Fibroblast of skin of left biceps (primary cell): ENCODE results near the gene RNF212.

Experiments used
- DNase-seq, 2 experiments: peaks; one replicate each; pipeline ENCODE4 v3.0.0-alpha.2; 2013; ENCODE audit warnings: low read depth in 2 of 2

RNF212 gene

GRCh38 chr4:1090465-1091440 lies 22.6 kb downstream of the RNF212 start:
- no peak for DNase-seq

GRCh38 chr4:1090036-1090435 lies 23.3 kb downstream of the RNF212 start:
- no peak for DNase-seq

GRCh38 chr4:1087371-1087770 lies 26.0 kb downstream of the RNF212 start:
- DNase-seq = no peak

GRCh38 chr4:1086011-1086410 lies 27.4 kb downstream of the RNF212 start:
- DNase-seq = no peak

- no peak for DNase-seq
Observed at GRCh38 chr4:1085404-1085799, 28.0 kb downstream of the RNF212 start.

GRCh38 chr4:1084796-1085403 lies 28.5 kb downstream of the RNF212 start:
- no peak for DNase-seq

- no peak for DNase-seq
Observed at GRCh38 chr4:1084394-1084793, 29.0 kb downstream of the RNF212 start.

- DNase-seq = no peak
Observed at GRCh38 chr4:1082215-1083182, 30.9 kb downstream of the RNF212 start.

GRCh38 chr4:1081689-1082040 lies 31.7 kb downstream of the RNF212 start:
- no peak for DNase-seq

GRCh38 chr4:1080961-1081688 lies 32.2 kb downstream of the RNF212 start:
- DNase-seq = no peak

GRCh38 chr4:1080432-1080831 lies 32.9 kb downstream of the RNF212 start:
- DNase-seq = no peak

- DNase-seq = no peak
Observed at GRCh38 chr4:1079711-1080265, 33.6 kb downstream of the RNF212 start.

GRCh38 chr4:1078490-1078889 lies 34.9 kb downstream of the RNF212 start:
- no peak for DNase-seq

- DNase-seq = no peak
Observed at GRCh38 chr4:1077711-1078477, 35.5 kb downstream of the RNF212 start.

GRCh38 chr4:1075809-1076699 lies 37.3 kb downstream of the RNF212 start:
- DNase-seq = no peak

- DNase-seq = no peak
Observed at GRCh38 chr4:1075225-1075624, 38.1 kb downstream of the RNF212 start.

- no peak for DNase-seq
Observed at GRCh38 chr4:1074077-1074476, 39.3 kb downstream of the RNF212 start.

GRCh38 chr4:1072830-1073446 lies 40.4 kb downstream of the RNF212 start:
- peak in 1 of 2 experiments; percentile 4 for DNase-seq

GRCh38 chr4:1069394-1069793 lies 44.0 kb downstream of the RNF212 start:
- no peak for DNase-seq
